ENCODE measurements around the gene XRN1.
"Not testable (repeated sequence)": the region's sequence is repeated elsewhere in the genome, so short reads cannot be mapped to it uniquely, and the experiment has no call there.

The XRN1 gene

GRCh38 chr3:142429582-142429981 is 18.3 kb downstream of the XRN1 start:
- DNase-seq (ENCODE audit: extremely low read depth, insufficient read length), result no peak
- no peak for TF ChIP-seq CTCF (IDR thresholded peaks at IDR 0.05; ENCODE audit: insufficient read depth, low read length, poor library complexity, severe bottlenecking)
- Histone ChIP-seq H3K4me3 (replicated peaks; ENCODE audit: low read depth, low read length) (no peak overlapping the region), H3K36me3 (ENCODE audit: control insufficient read depth, insufficient read depth, low read length) (peaks cover 2% of the 10 kb centered on the region; the same call in 1 of the 2 replicates), H3K27me3 (replicated peaks; ENCODE audit: control insufficient read depth, insufficient read depth, low read length) (no peaks in the 10 kb centered on the region)

DNA sequence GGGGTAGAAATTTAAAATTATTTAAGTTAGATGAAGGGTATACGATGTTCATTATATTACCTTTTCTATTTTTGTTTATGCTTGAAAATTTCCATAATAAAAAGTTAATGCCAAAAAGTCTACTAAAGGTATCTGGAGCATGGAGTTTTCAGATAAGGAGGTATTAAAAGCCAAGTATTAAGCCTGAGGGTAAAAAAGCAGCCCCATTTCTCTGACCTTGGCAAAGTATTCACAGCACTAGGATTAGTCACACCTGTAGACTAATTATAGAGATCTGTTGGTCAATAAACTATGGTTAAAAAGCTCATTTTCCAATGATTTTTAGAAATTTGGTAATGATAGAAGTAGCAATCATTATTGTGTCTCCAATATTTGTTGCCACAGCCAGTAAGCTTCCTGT is 23.1 kb downstream of the XRN1 start:
- DNase-seq (ENCODE audit: extremely low read depth, insufficient read length), result no peak
- no peaks in the 10 kb centered on the region for H3K27me3 ChIP-seq (replicated peaks; ENCODE audit: control insufficient read depth, insufficient read depth, low read length)
- no peak overlapping the region for H3K4me3 ChIP-seq (replicated peaks; ENCODE audit: low read depth, low read length)
- no peaks in the 10 kb centered on the region for H3K36me3 ChIP-seq (ENCODE audit: control insufficient read depth, insufficient read depth, low read length)
- TF ChIP-seq CTCF (IDR thresholded peaks at IDR 0.05; ENCODE audit: insufficient read depth, low read length, poor library complexity, severe bottlenecking), result no peak

DNA sequence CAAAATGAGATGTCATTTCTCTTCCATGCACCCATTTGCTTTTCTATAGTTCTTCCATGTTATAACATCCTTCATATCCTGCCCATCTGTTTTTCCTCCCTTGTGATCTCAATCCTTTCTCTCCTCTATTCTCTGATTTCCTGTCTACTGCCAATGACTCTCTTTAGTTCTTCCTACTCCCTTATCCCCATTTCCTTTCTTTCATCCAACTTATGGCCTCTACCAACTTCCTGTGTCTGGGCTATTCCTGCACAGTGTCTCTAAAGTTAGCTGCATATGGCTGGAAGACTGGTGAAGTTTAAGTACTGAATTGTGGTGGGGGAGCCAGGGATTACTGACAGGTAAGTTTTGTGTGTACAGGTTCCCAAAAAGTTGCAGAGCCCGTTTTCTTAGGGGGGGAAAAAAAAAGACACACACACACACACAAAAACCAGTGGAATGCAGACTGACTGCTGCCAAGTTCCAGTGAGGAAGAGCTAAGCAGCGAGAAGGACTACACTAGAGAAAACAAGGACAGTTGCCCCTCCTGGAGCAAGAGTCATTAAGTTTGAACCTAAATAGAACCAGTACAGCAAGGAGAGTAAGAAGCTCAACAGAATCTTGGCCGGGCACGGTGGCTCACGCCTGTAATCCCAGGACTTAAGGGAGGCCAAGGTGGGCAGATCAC is 28.8 kb downstream of the XRN1 start:
- Histone ChIP-seq H3K27me3 (replicated peaks; ENCODE audit: control insufficient read depth, insufficient read depth, low read length) (no peaks in the 10 kb centered on the region), H3K4me3 (replicated peaks; ENCODE audit: low read depth, low read length) (no peak overlapping the region), H3K36me3 (ENCODE audit: control insufficient read depth, insufficient read depth, low read length) (peaks cover 4% of the 10 kb centered on the region)
- no peak for DNase-seq (ENCODE audit: extremely low read depth, insufficient read length)
- TF ChIP-seq CTCF (IDR thresholded peaks at IDR 0.05; ENCODE audit: insufficient read depth, low read length, poor library complexity, severe bottlenecking), result no peak

GRCh38 chr3:142417302-142417701 is 30.5 kb downstream of the XRN1 start:
- TF ChIP-seq CTCF (IDR thresholded peaks at IDR 0.05; ENCODE audit: insufficient read depth, low read length, poor library complexity, severe bottlenecking), result no peak
- Histone ChIP-seq H3K27me3 (replicated peaks; ENCODE audit: control insufficient read depth, insufficient read depth, low read length) (no peaks in the 10 kb centered on the region), H3K36me3 (ENCODE audit: control insufficient read depth, insufficient read depth, low read length) (peaks cover 4% of the 10 kb centered on the region), H3K4me3 (replicated peaks; ENCODE audit: low read depth, low read length) (no peak overlapping the region)
- DNase-seq (ENCODE audit: extremely low read depth, insufficient read length), result no peak

DNA sequence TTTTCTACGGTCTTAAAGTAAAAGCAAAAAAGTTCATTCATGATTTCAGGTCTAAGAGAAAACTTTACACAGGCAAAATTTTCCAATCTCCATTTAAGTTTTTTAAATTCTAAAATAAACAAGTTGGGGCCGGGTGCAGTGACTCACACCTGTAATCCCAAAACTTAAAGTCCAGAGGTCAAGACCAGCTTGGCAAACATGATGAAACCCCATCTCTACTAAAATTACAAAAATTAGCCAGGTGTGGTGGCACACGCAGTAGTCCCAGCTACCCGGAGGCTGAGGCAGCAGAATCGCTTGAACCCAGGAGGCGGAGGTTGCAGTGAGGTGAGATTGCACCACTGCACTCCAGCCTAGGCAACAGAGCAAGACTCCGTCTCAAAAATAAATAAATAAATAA is 47.3 kb downstream of the XRN1 start:
- not testable (repeated sequence) for H3K4me3 ChIP-seq (replicated peaks; ENCODE audit: low read depth, low read length); H3K36me3 ChIP-seq (ENCODE audit: control insufficient read depth, insufficient read depth, low read length); H3K27me3 ChIP-seq (replicated peaks; ENCODE audit: control insufficient read depth, insufficient read depth, low read length); DNase-seq (ENCODE audit: extremely low read depth, insufficient read length)

DNA sequence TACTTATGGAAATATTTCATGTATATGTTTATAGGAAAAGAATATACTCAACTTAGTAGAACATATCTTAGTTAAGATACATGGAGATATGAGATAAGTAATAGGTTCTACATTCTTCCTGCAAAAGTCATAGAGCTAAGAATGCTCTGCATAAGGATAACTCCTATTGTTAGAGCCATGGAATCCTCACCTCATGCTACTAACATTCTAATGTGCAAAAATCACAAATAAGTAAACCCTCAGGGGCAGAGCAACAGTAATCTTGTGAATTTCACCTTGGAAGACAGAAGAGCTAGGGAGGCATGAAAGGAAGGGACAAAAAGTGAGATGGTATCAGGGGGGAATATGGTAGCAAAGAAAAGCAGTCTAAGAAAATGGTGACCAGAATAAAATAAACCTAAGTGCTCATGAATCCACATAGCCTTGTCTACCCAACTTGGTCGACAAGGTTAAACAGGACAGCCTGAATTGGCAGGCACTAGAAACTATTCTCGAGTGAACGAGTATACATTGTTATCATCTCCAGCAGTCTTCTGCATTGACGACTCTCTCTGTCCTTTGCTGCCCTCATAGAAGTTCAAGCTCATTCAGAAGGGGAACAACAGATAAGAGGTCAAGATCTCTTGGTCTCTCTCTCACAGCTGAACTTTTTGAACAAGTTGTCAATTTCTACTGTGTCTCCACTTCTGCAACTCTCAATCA is 52.8 kb downstream of the XRN1 start:
- Histone ChIP-seq H3K4me3 (replicated peaks; ENCODE audit: low read depth, low read length) (no peak overlapping the region), H3K27me3 (replicated peaks; ENCODE audit: control insufficient read depth, insufficient read depth, low read length) (no peaks in the 10 kb centered on the region), H3K36me3 (ENCODE audit: control insufficient read depth, insufficient read depth, low read length) (peaks cover 5% of the 10 kb centered on the region)
- TF ChIP-seq CTCF (IDR thresholded peaks at IDR 0.05; ENCODE audit: insufficient read depth, low read length, poor library complexity, severe bottlenecking), result no peak
- no peak for DNase-seq (ENCODE audit: extremely low read depth, insufficient read length)

Measured in GM06990 (cell line).